Prostate gland (tissue), 2 donors: ENCODE data around the gene PLPP7. TPM values are rescaled to one million over a fixed set of nuclear protein-coding genes. Genes with fewer than 3 reads are reported as not detected.

ENCODE experiments used
- DNase-seq: peaks from one replicate; pipeline ENCODE4 v3.0.0-alpha.2; 2019; ENCODE audit warnings: low spot score
- H3K27ac ChIP-seq, 2 donors: fragments of 200-600 bp; sonication (generic); 2 replicates each; pipeline ENCODE4 v1.5.1; 2017 to 2019
- H3K27me3 ChIP-seq: fragments of 200-600 bp; sonication (generic); replicated peaks from 2 replicates; pipeline ENCODE4 v1.5.1; 2019; ENCODE audit not compliant: insufficient read depth
- H3K36me3 ChIP-seq, 2 donors: fragments of 200-600 bp; sonication (generic); 1 replicate in 1 of 2; 2 replicates in 1 of 2; pipeline versions ENCODE4 v1.5.1 to v1.8.1; 2017 to 2019
- H3K4me1 ChIP-seq: fragments of 200-600 bp; sonication (generic); replicated peaks from 2 replicates; pipeline ENCODE4 v1.5.1; 2019
- H3K4me3 ChIP-seq, 2 donors: fragments of 200-600 bp; sonication (generic); 2 replicates each; pipeline ENCODE4 v1.5.1; 2017 to 2019
- H3K9me3 ChIP-seq: fragments of 200-600 bp; sonication (generic); 2 replicates; pipeline ENCODE4 v1.5.1; 2017
- POLR2A ChIP-seq: fragments of 450-650 bp; IDR thresholded peaks from one replicate; pipeline ENCODE4 v1.6.1; 2016; ENCODE audit warnings: antibody characterized with exemption, mild to moderate bottlenecking
- POLR2AphosphoS5 ChIP-seq: sonication (generic); formaldehyde crosslinking; IDR thresholded peaks from one replicate; pipeline ENCODE4 v1.6.1; 2017; ENCODE audit warnings: antibody characterized with exemption
- WGBS: methylation state at CpG from one replicate; pipeline ENCODE4 v1.1.5; 2018; 5-methylcytosine and 5-hydroxymethylcytosine counted together
- intact Hi-C: fragments of 100-400 bp; cut with DNase I; formaldehyde crosslinking; loops from one replicate; pipeline ENCODE4 v1.14.2; 2022
- total RNA-seq, 2 donors: library from RNA; depleted of rRNA; stranded (reverse); fragments of >200 nt; gene quantifications; one replicate each; pipeline ENCODE4 v1.1.0, GENCODE V29; 2016
- TF ChIP-seq, protein P1 (sequence below), 4 experiments: fragments of 200-600 bp in 2 of 4; fragments of 450-650 bp in 2 of 4; sonication (generic) in 2 of 4; IDR thresholded peaks; 1 replicate in 3 of 4; 2 replicates in 1 of 4; pipeline ENCODE4 v1.5.1; 2016 to 2019; ENCODE audit warnings: antibody characterized with exemption in 4 of 4, mild to moderate bottlenecking in 2 of 4, moderate library complexity in 2 of 4

PLPP7 gene
- total RNA-seq, 2 donors from 2014 or later: 2.0 to 32.5 TPM

DNA sequence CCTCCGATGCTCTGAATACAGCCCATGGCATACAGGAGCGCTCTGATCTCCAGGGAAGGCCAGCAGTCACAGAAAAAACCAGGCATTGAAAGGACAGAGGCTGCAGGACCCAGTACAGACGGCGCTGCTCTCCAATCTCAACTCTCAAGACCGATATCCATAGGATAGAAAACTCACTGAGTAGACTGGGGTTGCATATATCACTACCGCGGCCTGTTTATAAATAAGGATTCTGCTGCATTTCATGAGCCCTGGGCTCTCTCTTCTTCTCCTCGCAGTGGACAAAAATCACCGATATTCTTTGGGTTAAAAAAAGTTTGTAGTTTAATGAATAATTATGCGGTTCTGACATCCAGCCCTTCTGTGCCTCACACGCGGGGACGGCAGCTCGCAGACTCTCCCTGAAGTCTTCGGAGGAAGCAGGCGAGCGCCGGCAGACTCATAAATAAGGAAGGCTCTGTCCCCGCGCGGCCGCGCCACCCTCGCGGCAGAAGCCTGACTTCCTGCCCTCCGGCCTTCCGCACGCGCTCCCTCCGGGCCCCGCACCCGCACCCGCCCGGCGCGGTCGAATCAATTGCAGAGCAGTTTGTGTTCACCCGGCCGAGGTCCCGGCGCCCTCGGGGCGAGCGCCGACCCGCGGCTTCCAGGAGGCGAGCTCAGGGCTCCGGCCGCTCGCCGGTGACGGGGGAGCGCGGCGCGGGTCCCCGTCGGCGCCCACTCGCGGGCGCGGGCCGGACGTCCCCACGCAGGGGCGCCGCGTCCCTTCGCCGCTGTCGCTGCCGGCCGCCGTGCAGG is 13.2 kb upstream of the PLPP7 start, which contains the start of gene FAM78A:
FAM78A (minus strand) TSS at position 417 of the 795 bp plus-strand sequence; CDS start at position 86, 331 bp downstream.
- TF ChIP-seq POLR2AphosphoS5 (no peak), POLR2A (no peak)
- TF ChIP-seq, protein P1, sequence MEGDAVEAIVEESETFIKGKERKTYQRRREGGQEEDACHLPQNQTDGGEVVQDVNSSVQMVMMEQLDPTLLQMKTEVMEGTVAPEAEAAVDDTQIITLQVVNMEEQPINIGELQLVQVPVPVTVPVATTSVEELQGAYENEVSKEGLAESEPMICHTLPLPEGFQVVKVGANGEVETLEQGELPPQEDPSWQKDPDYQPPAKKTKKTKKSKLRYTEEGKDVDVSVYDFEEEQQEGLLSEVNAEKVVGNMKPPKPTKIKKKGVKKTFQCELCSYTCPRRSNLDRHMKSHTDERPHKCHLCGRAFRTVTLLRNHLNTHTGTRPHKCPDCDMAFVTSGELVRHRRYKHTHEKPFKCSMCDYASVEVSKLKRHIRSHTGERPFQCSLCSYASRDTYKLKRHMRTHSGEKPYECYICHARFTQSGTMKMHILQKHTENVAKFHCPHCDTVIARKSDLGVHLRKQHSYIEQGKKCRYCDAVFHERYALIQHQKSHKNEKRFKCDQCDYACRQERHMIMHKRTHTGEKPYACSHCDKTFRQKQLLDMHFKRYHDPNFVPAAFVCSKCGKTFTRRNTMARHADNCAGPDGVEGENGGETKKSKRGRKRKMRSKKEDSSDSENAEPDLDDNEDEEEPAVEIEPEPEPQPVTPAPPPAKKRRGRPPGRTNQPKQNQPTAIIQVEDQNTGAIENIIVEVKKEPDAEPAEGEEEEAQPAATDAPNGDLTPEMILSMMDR (IDR thresholded peaks at IDR 0.05): no peak
- DNase-seq: no peak
- Histone ChIP-seq H3K27ac (peak within 1 kb of the TSS; percentile 35 to 51), H3K4me1 (no peaks in the 10 kb centered on the region), H3K27me3 (no peaks in the 10 kb centered on the region), H3K4me3 (peak within 1 kb of the TSS; percentile 47 to 63), H3K9me3 (no peaks in the 10 kb centered on the region), H3K36me3 (no peaks in the 10 kb centered on the region)
- 26% methylated on average over 26 of the region's 76 CpGs for WGBS
- intact Hi-C loops: loop anchor here (5.0 kb wide), 1 partner anchor 51 kb away; no protein-coding TSS in a partner anchor

DNA sequence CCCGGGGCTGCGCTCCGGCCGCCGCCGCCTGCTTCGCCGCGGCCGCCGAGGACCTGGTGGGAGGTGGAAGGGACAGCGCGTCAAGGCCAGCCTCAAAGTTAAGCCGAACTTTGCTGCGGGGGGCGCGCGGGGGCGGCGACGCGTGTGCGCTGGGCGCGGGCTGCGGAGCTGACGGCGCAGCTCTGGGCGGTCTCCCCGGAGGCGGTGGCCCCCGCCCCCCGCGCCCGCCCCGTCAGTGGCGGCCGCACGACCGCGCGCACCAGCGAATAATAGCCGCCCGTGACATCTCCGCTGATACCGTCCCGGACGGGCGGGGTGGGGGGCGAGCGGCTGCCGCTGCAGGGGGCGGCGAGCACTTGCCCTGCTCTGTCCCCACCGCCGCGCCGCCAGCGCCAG is 12.6 kb upstream of the PLPP7 start:
- Histone ChIP-seq H3K4me3 (peak overlapping the region; percentile 47 to 63), H3K36me3 (no peaks in the 10 kb centered on the region), H3K27me3 (no peaks in the 10 kb centered on the region), H3K4me1 (no peaks in the 10 kb centered on the region), H3K27ac (no peak overlapping the region), H3K9me3 (no peaks in the 10 kb centered on the region)
- TF ChIP-seq POLR2AphosphoS5 (no peak), POLR2A (no peak)
- TF ChIP-seq, protein P1 (IDR thresholded peaks at IDR 0.05): no peak
- 1% methylated on average over 24 of the region's 60 CpGs for whole genome bisulfite sequencing
- DNase-seq: no peak
- intact Hi-C loops: loop anchor here (5.0 kb wide), 1 partner anchor 50 kb away; no protein-coding TSS in a partner anchor

DNA sequence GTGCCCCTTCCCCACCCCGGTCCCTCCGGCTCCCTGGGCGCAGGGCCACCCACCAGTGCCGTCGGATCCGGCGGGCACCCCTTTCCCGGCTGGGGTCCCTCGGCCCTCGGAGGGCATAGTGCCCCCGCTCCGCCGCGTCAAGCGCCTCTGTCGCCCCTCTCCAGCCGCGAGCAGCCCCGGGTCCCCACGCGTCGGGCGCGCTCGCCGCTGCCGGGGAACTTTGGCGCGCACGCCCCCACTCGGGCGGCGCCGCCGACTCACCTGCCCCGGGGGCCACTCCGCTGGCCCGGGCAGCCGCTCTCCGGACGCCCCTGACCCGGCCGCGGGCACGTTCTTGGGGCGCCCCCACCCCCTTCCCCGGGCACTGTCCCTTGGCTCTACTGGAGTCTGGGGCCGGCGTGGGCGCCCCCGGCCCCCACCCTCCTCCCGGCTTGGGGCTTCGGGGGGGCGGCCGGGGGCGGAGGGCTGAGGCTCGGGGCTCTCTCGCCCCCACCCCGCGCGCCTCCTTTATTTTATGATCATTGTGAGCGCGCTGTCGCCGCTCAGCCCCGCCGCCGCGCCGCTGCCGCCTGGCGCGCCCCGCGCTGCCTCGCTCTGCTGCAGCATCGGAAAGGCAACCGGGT is 12.1 kb upstream of the PLPP7 start:
- DNase-seq: no peak
- peak overlapping the region; percentile 35 to 51 for H3K27ac ChIP-seq
- H3K36me3 ChIP-seq: no peaks in the 10 kb centered on the region
- TF ChIP-seq, protein P1 (IDR thresholded peaks at IDR 0.05): no peak
- TF ChIP-seq POLR2A (no peak), POLR2AphosphoS5 (no peak)
- H3K9me3 ChIP-seq: no peaks in the 10 kb centered on the region
- no peaks in the 10 kb centered on the region for H3K27me3 ChIP-seq
- intact Hi-C loops: loop anchor here (5.0 kb wide), 1 partner anchor 50 kb away; no protein-coding TSS in a partner anchor
- H3K4me3 ChIP-seq: peak overlapping the region; percentile 47 to 63
- 1% methylated on average over 62 of the region's 78 CpGs for WGBS
- no peaks in the 10 kb centered on the region for H3K4me1 ChIP-seq

DNA sequence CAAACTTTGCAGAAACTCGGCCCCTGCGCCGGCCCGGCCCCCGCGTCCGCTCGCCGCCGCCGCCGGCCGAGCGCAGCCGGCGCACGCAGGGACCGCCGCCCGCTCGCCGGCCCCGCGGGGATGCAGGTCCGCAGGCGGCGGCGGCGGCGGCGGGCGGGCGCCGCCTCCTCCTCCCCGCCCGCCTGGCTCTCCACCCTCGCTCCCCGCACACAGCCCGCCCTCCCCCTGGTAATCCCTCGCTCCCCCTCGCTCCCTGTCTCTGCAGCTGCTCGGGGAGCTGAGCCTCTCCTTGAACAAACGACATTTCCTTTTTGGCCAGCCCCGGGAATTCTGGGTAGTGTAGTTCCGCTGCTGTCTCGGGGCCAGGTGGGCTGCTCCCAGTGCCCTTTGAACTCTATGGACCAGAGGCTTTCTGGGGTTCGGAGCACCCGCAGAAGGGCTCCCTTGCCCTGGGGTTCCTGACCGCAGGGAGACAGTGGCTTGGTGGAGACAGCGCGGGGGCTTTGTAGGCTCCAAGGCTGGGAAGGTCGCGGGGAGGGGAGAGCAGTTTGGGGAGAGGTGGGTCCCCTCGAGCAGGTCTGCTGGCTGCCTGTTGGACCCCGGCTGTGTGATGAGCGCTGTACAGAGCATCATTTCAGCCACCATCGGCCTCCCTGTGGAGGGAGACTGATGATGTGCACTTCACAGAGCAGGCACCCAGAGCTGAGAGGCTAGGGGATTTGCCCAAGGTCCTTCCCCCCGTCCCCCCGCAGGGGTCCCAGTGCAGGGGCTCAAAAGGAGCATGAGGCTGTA is 11.4 kb upstream of the PLPP7 start:
- WGBS: 12% methylated on average over 47 of the region's 59 CpGs
- Histone ChIP-seq H3K4me3 (peak overlapping the region; percentile 47 to 63), H3K4me1 (no peaks in the 10 kb centered on the region), H3K9me3 (no peaks in the 10 kb centered on the region), H3K36me3 (no peaks in the 10 kb centered on the region), H3K27ac (peak overlapping the region in 1 of 2 donors; percentile 35), H3K27me3 (no peaks in the 10 kb centered on the region)
- peak; percentile 69 for DNase-seq
- TF ChIP-seq POLR2AphosphoS5 (peak; percentile 80), POLR2A (no peak)
- TF ChIP-seq, protein P1 (IDR thresholded peaks at IDR 0.05): no peak
- intact Hi-C loops: loop anchor here (5.0 kb wide), 1 partner anchor 49 kb away; no protein-coding TSS in a partner anchor
